Hippocampal formation (tissue), 2 donors: ENCODE results near the gene QRSL1.
"Not testable (repeated sequence)": the region's sequence is repeated elsewhere in the genome, so short reads cannot be mapped to it uniquely, and the experiment has no call there.

ENCODE experiments used
- DNase-seq, 2 donors: peaks; one replicate each; lab custom pipeline; 2025; lab: John Stamatoyannopoulos, UW

Gene QRSL1

DNA sequence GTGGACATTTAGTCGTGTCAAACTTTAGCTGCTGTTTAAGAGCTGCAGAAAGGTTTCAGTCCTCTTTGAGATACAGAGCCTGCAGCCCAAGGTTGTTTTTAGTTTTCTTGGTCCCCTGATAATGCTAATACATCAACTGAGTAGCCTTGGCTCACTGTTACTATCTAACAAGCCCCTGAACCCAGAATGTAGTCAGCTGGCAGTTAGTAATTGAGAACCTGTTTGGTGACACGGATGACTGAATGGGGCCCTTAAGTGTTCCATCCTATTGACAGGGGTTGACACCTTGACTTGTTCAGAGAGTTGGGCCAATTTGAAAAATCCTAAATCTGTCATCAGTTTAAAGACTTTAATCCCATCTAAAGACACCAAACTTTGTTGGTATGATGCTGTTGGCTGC, 2.9 kb upstream of the QRSL1 start:
- no peak for DNase-seq

GRCh38 chr6:106627760-106628159, 1.6 kb upstream of the QRSL1 start:
- not testable (repeated sequence) for DNase-seq

GRCh38 chr6:106628658-106629102, 698 bp upstream of the QRSL1 start:
- DNase-seq, result no peak

DNA sequence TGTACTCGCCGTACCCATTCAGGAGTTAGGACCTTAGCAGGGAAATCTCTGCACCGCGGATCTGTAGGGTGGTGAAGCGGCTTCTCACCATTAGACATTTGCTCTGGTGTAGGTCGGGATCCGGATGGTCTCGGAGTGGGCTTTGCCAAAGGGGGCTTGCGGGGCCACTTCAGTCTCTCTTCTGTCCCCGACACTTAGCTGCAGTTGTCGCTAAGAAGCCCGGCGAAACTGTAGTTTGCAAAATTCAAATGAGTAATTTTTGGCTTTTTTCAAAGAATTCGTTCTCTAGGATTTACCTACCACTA, 433 bp downstream of the QRSL1 start:
- no peak for DNase-seq

DNA sequence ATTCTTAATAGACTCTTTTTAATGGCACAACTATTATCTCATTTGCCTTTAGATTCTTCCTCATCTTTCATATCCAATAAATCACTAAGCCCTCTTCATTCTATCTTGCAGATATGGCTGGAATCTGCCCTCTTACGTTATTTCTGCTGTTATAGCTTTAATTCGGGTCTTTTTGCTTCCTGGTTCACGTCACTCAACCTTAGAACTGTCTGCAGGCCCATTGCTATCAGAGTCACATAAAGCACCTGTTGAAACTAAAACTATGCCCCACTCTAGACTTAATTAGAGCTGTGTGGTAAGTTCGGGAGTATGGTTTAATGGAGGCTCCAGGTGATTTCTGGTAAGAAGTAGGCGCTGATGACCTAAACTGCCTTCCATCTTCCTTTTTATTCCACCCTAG, 988 bp downstream of the QRSL1 start:
- DNase-seq, result no peak

DNA sequence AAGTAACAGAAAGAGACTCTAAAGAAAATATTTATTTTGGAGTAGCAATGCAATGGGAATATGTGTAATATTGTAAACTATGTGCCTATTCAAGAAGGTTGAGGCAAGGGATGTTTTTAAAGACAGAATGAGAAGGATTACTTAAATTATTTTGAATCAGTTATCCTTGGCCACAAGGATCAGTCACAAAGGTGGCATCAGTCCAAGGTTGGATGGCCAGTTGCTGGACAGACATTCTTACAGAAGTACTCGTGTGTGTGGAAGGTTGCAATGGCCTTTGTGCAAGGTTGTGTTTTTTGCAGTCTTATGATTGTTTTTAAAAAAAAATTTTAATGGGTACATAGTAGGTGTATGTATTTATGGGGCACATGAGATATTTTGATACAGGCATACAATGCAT, 2.0 kb downstream of the QRSL1 start:
- DNase-seq, result no peak

GRCh38 chr6:106634565-106634964, 5.2 kb downstream of the QRSL1 start:
- no peak for DNase-seq

DNA sequence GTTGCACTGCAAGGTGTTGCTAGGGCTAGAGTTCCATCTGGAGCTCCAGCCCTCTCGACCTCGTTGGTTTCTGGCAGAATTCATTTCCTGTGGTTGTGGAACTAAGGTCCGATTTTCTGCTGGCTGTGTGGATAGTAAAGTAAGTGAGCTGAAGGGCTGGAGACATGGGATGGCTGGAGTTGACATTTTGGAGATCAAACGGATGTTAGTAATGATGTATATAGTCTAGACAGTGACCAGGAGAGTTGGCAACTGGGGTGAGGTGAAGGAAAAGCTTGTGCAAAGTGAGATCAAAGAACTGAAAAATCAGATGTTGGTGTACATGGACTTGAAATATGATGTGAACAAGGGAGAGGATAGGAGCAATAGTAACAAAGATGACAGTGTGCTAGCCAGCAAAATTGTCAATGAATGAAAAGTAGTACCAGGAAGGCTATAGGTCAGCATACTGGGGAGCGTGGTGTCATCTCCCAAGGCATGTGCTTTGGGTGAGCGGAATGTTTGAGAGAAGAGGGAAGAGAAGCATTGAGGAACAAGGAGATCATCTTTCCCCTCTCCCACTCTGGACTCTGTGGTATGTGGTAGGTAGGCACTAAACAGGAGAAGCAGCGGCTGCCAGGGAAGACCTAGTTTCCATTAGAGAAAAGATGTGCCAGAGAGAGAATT, 7.8 kb downstream of the QRSL1 start:
- DNase-seq, result no peak

GRCh38 chr6:106637717-106638341, 8.5 kb downstream of the QRSL1 start:
- no peak for DNase-seq

GRCh38 chr6:106639812-106640211, 10.4 kb downstream of the QRSL1 start:
- DNase-seq, result no peak

- no peak for DNase-seq
These were observed 13.1 kb downstream of the QRSL1 start for GRCh38 chr6:106642476-106642875.

- DNase-seq, result no peak
These were observed 13.7 kb downstream of the QRSL1 start for GRCh38 chr6:106643061-106643460.

- DNase-seq, result no peak
These were observed 19.4 kb downstream of the QRSL1 start for GRCh38 chr6:106648651-106649308.

GRCh38 chr6:106658469-106658868, 29.1 kb downstream of the QRSL1 start:
- no peak for DNase-seq

GRCh38 chr6:106659859-106660258, 30.5 kb downstream of the QRSL1 start:
- no peak for DNase-seq

GRCh38 chr6:106662458-106662857, 33.1 kb downstream of the QRSL1 start:
- DNase-seq, result no peak

DNA sequence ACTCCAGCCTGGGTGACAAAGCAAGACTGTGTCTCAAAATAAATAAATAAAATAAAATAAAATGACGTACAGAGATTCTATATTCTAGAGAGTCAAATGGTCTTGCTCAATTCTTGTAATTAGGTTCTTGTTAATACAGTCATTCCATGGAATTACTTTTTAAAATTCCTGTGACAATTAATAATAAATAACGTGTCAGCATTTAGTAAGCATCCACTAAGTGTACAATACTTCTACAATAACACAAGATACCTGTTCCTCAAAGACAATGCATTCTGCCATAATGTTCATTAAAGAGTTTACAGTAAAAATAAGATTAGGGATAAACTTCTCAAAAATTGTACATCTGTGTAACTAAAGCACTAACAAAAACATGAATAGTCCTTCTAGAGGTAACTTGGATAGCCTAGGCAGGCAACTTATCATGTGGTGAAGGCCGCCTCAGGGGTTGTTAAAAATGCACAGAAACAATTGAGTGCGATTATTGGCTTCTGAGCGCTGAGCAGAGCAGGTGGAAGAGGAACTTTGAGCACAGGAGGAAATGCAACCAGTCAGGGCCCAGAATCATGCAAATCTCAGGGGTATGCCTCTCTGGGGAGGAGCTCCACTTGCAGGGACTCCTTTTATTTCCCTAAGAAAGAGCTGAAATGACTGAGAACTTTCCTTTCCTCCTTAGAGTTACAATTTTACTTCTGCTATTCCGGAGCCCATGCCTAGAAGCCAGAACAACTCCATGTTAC, 37.1 kb downstream of the QRSL1 start:
- no peak for DNase-seq

GRCh38 chr6:106667022-106667402, 37.6 kb downstream of the QRSL1 start:
- DNase-seq, result no peak

DNA sequence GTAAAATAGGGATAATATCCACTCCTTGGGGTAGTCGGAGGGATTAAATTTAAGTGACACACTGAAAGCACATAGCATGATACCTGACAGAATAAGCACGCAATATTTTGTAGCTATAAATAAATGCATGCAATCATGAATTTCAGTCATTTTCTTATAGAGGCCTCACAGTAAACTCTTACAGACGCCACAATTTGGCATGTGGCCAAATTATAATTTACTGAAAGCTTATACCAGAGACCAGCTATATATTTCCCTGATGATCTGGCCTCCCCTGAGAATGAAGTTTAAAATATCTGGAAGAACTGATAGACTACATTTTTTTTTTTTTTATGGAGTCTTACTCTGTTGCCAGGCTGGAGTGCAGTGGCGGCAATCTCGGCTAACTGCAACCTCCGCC, 40.9 kb downstream of the QRSL1 start:
- no peak for DNase-seq

- DNase-seq, result no peak
These were observed 42.3 kb downstream of the QRSL1 start for GRCh38 chr6:106671651-106672050.

GRCh38 chr6:106674541-106675229, 45.3 kb downstream of the QRSL1 start:
- DNase-seq, result no peak

DNA sequence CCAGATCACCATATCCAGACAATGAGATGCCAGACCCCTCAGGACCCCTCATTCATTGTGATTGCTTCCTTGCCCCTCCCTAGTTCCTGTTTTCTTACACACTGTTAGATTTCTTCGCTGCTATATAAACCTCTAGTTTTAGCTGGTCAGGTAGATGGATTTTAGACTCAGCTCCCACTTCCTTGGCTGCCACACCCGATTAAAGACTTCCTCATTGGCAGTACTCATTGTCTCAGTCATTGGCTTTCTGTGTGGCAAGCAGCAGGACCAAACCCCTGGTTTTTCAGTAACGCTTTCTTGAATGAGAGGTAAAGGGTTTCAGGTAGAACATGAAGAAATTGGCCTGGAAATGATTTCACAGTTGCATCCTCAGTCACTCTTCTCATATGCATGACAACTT, 47.9 kb downstream of the QRSL1 start:
- DNase-seq, result no peak
